Vagina (tissue), 2 donors: Measurements from ENCODE around the gene FGFBP1. TPM values are rescaled to one million over a fixed set of nuclear protein-coding genes. Genes with fewer than 3 reads are reported as not detected.

Experiments
- DNase-seq, 2 donors: peaks; one replicate each; pipeline ENCODE4 v3.0.0-alpha.2; 2017; ENCODE audit errors: extremely low spot score in 2 of 2
- H3K27ac ChIP-seq: fragments of 200-600 bp; sonication (generic); one replicate; pipeline ENCODE4 v1.5.1; 2019
- H3K27me3 ChIP-seq: fragments of 200-600 bp; sonication (generic); one replicate; pipeline ENCODE4 v1.5.1; 2019
- H3K36me3 ChIP-seq, 2 donors: fragments of 200-600 bp; sonication (generic); one replicate each; pipeline ENCODE4 v1.5.1; 2017 to 2019
- H3K4me1 ChIP-seq: fragments of 200-600 bp; sonication (generic); one replicate; pipeline ENCODE4 v1.5.1; 2019
- H3K4me3 ChIP-seq, 2 donors: fragments of 200-600 bp; sonication (generic); 1 replicate in 1 of 2; 2 replicates in 1 of 2; pipeline ENCODE4 v1.5.1; 2016 to 2019
- H3K9me3 ChIP-seq: fragments of 200-600 bp; sonication (generic); one replicate; pipeline ENCODE4 v1.5.1; 2019
- POLR2A ChIP-seq, 2 donors: fragments of 450-650 bp; IDR thresholded peaks; one replicate each; pipeline ENCODE4 v1.6.1; 2017; ENCODE audit warnings: antibody characterized with exemption in 2 of 2, mild to moderate bottlenecking in 2 of 2, moderate library complexity in 2 of 2
- POLR2AphosphoS5 ChIP-seq, 2 donors: sonication (generic); formaldehyde crosslinking; IDR thresholded peaks; one replicate each; pipeline ENCODE4 v1.9.0; 2017; ENCODE audit warnings: antibody characterized with exemption in 2 of 2, mild to moderate bottlenecking in 2 of 2, low read depth in 1 of 2; ENCODE audit not compliant: insufficient read depth in 1 of 2
- intact Hi-C: fragments of 100-400 bp; cut with DNase I; formaldehyde crosslinking; loops from one replicate; pipeline ENCODE4 v1.15.1; 2023
- total RNA-seq: library from RNA; depleted of rRNA; stranded (reverse); fragments of >200 nt; gene quantifications from one replicate; pipeline ENCODE4 v1.2.3, GENCODE V29; 2016
- TF ChIP-seq, protein P1 (sequence below), 3 experiments: fragments of 450-650 bp in 2 of 3; fragments of 200-600 bp in 1 of 3; sonication (generic) in 1 of 3; IDR thresholded peaks; one replicate each; pipeline ENCODE4 v1.5.1; 2017 to 2019; ENCODE audit warnings: antibody characterized with exemption in 3 of 3, mild to moderate bottlenecking in 2 of 3, moderate library complexity in 2 of 3

The FGFBP1 gene
- total RNA-seq, 1 donor from 2014 or later: 61.9 TPM

DNA sequence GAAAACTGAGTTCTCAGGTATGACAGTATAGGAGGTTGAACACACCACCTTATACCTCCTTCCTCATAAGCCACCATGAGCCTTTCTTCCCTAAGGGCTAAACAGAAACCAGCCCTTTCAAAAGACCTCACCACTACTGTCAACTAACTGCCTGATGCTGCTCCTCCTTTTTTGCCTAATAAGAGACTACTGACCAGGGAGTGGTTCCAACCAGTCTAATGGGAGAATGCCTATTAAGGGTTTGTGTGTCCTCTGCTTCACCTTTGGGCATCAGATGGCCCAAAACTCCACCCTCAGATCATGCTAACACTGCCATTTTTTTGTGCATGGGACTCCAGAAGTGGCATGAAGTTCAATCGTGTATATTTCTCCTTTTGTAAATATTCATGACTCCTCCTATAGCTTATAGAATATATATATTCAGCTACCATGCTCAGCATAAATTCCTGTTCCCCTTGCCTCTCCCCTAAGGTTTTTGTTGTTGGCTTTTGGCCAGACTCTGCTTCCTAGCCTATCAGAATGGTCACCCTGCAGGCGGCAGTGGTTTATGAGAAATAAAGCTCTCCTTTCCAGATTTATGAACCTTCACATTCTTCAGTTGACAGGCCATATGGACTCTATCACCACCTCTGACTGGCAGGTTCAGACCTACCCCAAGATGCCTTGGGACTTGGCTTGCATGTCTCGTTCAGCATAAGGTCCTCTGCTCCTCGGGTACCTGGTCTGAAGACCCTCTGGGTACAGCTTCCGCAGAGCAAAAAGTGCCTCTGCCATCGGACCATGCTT lies 28.2 kb downstream of the FGFBP1 start:
- H3K27me3 ChIP-seq: no peaks in the 10 kb centered on the region
- H3K9me3 ChIP-seq: no peaks in the 10 kb centered on the region
- no peak overlapping the region for H3K4me3 ChIP-seq
- no peaks in the 10 kb centered on the region for H3K36me3 ChIP-seq
- intact Hi-C loops: no loop called here
- H3K27ac ChIP-seq: no peak overlapping the region
- DNase-seq: no peak
- TF ChIP-seq POLR2AphosphoS5 (IDR thresholded peaks at IDR 0.05; ENCODE audit: insufficient read depth in 1 of 2, low read depth in 1 of 2) (no peak), POLR2A (IDR thresholded peaks at IDR 0.05) (no peak)
- TF ChIP-seq, protein P1, sequence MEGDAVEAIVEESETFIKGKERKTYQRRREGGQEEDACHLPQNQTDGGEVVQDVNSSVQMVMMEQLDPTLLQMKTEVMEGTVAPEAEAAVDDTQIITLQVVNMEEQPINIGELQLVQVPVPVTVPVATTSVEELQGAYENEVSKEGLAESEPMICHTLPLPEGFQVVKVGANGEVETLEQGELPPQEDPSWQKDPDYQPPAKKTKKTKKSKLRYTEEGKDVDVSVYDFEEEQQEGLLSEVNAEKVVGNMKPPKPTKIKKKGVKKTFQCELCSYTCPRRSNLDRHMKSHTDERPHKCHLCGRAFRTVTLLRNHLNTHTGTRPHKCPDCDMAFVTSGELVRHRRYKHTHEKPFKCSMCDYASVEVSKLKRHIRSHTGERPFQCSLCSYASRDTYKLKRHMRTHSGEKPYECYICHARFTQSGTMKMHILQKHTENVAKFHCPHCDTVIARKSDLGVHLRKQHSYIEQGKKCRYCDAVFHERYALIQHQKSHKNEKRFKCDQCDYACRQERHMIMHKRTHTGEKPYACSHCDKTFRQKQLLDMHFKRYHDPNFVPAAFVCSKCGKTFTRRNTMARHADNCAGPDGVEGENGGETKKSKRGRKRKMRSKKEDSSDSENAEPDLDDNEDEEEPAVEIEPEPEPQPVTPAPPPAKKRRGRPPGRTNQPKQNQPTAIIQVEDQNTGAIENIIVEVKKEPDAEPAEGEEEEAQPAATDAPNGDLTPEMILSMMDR (IDR thresholded peaks at IDR 0.05): no peak
- peaks cover 9% of the 10 kb centered on the region for H3K4me1 ChIP-seq

- DNase-seq: no peak
- no peaks in the 10 kb centered on the region for H3K27me3 ChIP-seq
- H3K27ac ChIP-seq: no peak overlapping the region
- H3K4me3 ChIP-seq: no peak overlapping the region
- intact Hi-C loops: no loop called here
- H3K4me1 ChIP-seq: peaks cover 9% of the 10 kb centered on the region
- no peaks in the 10 kb centered on the region for H3K36me3 ChIP-seq
- no peaks in the 10 kb centered on the region for H3K9me3 ChIP-seq
- TF ChIP-seq POLR2AphosphoS5 (IDR thresholded peaks at IDR 0.05; ENCODE audit: insufficient read depth in 1 of 2, low read depth in 1 of 2): no peak
- TF ChIP-seq POLR2A (IDR thresholded peaks at IDR 0.05): no peak
Measured at GRCh38 chr4:15907430-15907829, 31.1 kb downstream of the FGFBP1 start.

DNA sequence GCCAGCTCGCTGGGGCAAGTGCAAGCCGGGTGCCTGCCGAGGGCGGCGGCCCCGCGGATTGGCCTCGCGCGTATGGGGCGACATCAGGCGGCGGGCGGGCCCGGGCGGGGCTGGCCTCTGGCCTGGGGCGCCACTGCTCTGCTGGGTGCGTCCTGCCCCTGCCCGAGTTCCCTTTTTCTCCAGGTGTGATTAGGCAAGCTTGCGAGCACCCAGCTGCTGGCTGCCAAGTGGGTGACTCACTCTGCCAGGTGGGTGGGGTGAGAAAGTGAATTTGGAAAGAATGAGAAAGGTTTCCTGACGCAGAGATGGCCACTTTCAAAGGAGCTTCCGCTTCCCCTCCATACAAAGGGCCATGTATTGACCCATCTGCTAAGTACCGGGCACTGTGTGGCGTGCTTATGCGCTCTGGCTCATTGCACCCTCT lies 32.5 kb downstream of the FGFBP1 start:
- H3K27ac ChIP-seq: no peak overlapping the region
- intact Hi-C loops: no loop called here

DNA sequence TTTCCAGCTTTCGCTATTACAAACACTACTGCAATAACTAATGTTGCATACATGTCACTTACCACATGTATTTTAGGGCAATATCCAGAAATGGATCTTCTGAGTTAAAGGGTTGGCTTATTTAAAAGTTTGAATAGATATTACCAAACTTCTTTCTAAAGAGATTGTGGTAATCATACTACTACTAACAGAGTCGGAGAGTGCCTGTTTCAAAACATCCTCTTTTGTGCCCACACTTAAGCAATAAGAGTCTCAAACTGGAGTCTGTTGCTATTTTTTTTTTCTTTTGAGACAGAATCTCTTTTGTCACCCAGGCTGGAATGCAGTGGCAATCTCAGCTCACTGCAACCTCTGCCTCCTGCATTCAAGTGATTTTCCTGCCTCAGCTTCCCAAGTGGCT lies 35.8 kb downstream of the FGFBP1 start:
- no peak for TF ChIP-seq POLR2AphosphoS5 (IDR thresholded peaks at IDR 0.05; ENCODE audit: insufficient read depth in 1 of 2, low read depth in 1 of 2)
- no peak for TF ChIP-seq POLR2A (IDR thresholded peaks at IDR 0.05)
- TF ChIP-seq, protein P1 (IDR thresholded peaks at IDR 0.05): no peak
- Histone ChIP-seq H3K9me3 (no peaks in the 10 kb centered on the region), H3K4me3 (no peak overlapping the region), H3K36me3 (no peaks in the 10 kb centered on the region), H3K4me1 (peaks cover 8% of the 10 kb centered on the region), H3K27me3 (no peaks in the 10 kb centered on the region), H3K27ac (no peak overlapping the region)
- no peak for DNase-seq
- intact Hi-C loops: loop anchor here (5.0 kb wide), 1 partner anchor 310 kb away; no protein-coding TSS in a partner anchor

More for the DNA sequence above, 32.5 kb downstream of the FGFBP1 start:
- TF ChIP-seq POLR2AphosphoS5 (IDR thresholded peaks at IDR 0.05; ENCODE audit: insufficient read depth in 1 of 2, low read depth in 1 of 2) (peak; percentile 17 to 38), POLR2A (IDR thresholded peaks at IDR 0.05) (no peak)
- TF ChIP-seq, protein P1 (IDR thresholded peaks at IDR 0.05): no peak
- H3K4me1 ChIP-seq: peaks cover 9% of the 10 kb centered on the region
- H3K4me3 ChIP-seq: no peak overlapping the region
- no peak for DNase-seq
- no peaks in the 10 kb centered on the region for H3K36me3 ChIP-seq
- H3K27me3 ChIP-seq: no peaks in the 10 kb centered on the region
- H3K9me3 ChIP-seq: no peaks in the 10 kb centered on the region

GRCh38 chr4:15901998-15902397 lies 36.5 kb downstream of the FGFBP1 start:
- no peak for DNase-seq
- Histone ChIP-seq H3K4me3 (no peak overlapping the region), H3K27ac (no peak overlapping the region), H3K36me3 (no peaks in the 10 kb centered on the region), H3K4me1 (peaks cover 1% of the 10 kb centered on the region), H3K9me3 (no peaks in the 10 kb centered on the region), H3K27me3 (no peaks in the 10 kb centered on the region)
- intact Hi-C loops: loop anchor here (5.0 kb wide), 1 partner anchor 310 kb away; no protein-coding TSS in a partner anchor
- no peak for TF ChIP-seq POLR2A (IDR thresholded peaks at IDR 0.05)
- TF ChIP-seq POLR2AphosphoS5 (IDR thresholded peaks at IDR 0.05; ENCODE audit: insufficient read depth in 1 of 2, low read depth in 1 of 2): no peak
- TF ChIP-seq, protein P1 (IDR thresholded peaks at IDR 0.05): no peak
